SU-DHL-6 (cell line): ENCODE measurements around the gene WNT7B.

Experiments used
- H2AFZ ChIP-seq: fragments of 200-600 bp; sonication (generic); 2 replicates; pipeline ENCODE4 v1.6.1; 2014; ENCODE audit warnings: low read depth, mild to moderate bottlenecking, moderate library complexity, mixed read lengths, antibody characterized with exemption, low read length; ENCODE audit not compliant: severe bottlenecking
- H3F3A ChIP-seq: fragments of 200-600 bp; shearing (Covaris generic); 2 replicates; pipeline ENCODE4 v1.6.0; 2016; ENCODE audit warnings: antibody characterized with exemption, mild to moderate bottlenecking; ENCODE audit not compliant: insufficient read depth
- H3K27ac ChIP-seq: fragments of 200-600 bp; sonication (generic); 2 replicates; pipeline ENCODE4 v1.5.1; 2016; ENCODE audit warnings: low read depth, mild to moderate bottlenecking, low read length, moderate library complexity, mixed read lengths
- H3K27me3 ChIP-seq: fragments of 200-600 bp; sonication (generic), shearing (Covaris generic); 2 replicates; pipeline ENCODE4 v1.6.0; 2014; ENCODE audit warnings: mild to moderate bottlenecking, low read length
- H3K36me3 ChIP-seq: fragments of 200-600 bp; sonication (generic); 2 replicates; pipeline ENCODE4 v1.6.1; 2014; ENCODE audit warnings: mild to moderate bottlenecking, low read length, mixed read lengths
- H3K4me2 ChIP-seq: fragments of 300-600, 200-600 bp; shearing (Covaris generic), sonication (generic); 2 replicates; pipeline ENCODE4 v1.6.0; 2014; ENCODE audit warnings: low read length, low read depth, mild to moderate bottlenecking; ENCODE audit not compliant: poor library complexity, severe bottlenecking
- H3K4me3 ChIP-seq: fragments of 200-600 bp; sonication (generic); 2 replicates; pipeline ENCODE4 v1.5.1; 2014; ENCODE audit warnings: antibody characterized with exemption, low read length, mild to moderate bottlenecking, mixed read lengths; ENCODE audit not compliant: insufficient read depth, poor library complexity, severe bottlenecking
- H3K79me2 ChIP-seq: fragments of 200-600 bp; sonication (generic); 2 replicates; pipeline ENCODE4 v1.6.1; 2014; ENCODE audit warnings: mild to moderate bottlenecking, low read length, moderate library complexity; ENCODE audit not compliant: insufficient read depth
- H3K9ac ChIP-seq: fragments of 200-600 bp; sonication (generic); 2 replicates; pipeline ENCODE4 v1.7.0; 2014; ENCODE audit warnings: mild to moderate bottlenecking, low read length
- H3K9me2 ChIP-seq: fragments of 200-600 bp; sonication (generic); replicated peaks from 2 replicates; pipeline ENCODE4 v1.6.1; 2014; ENCODE audit warnings: low read length; ENCODE audit not compliant: insufficient read depth
- H3K9me3 ChIP-seq: fragments of 200-600 bp; sonication (generic); 2 replicates; pipeline ENCODE4 v1.6.1; 2014; ENCODE audit warnings: low read length, mixed read lengths; ENCODE audit not compliant: insufficient read depth
- H4K20me1 ChIP-seq: fragments of 200-600 bp; sonication (generic); 2 replicates; pipeline ENCODE4 v1.6.1; 2014; ENCODE audit warnings: low read depth, mild to moderate bottlenecking, antibody characterized with exemption, low read length, moderate library complexity, mixed read lengths
- CTCF ChIP-seq: fragments of 200-600 bp; sonication (generic); IDR thresholded peaks from one replicate; pipeline ENCODE4 v1.5.1; 2017; ENCODE audit warnings: antibody characterized with exemption, mild to moderate bottlenecking, low read length, moderate library complexity; ENCODE audit not compliant: insufficient read depth, poor library complexity, severe bottlenecking
- EZH2phosphoT487 ChIP-seq: fragments of 200-600 bp; sonication (generic), shearing (Covaris generic); conservative IDR thresholded peaks from 2 replicates; pipeline ENCODE4 v1.6.1; 2018; ENCODE audit warnings: mild to moderate bottlenecking, antibody characterized with exemption, low read length, moderate library complexity, mixed read lengths

The WNT7B gene

GRCh38 chr22:45892681-45893461 is 84.1 kb downstream of the WNT7B start:
- H3K9ac ChIP-seq: no peak overlapping the region
- H3K27ac ChIP-seq: no peak overlapping the region
- no peak overlapping the region for H3K4me3 ChIP-seq
- H3K79me2 ChIP-seq: no peaks in the 10 kb centered on the region
- no peak for TF ChIP-seq EZH2phosphoT487
- no peaks in the 10 kb centered on the region for H3K36me3 ChIP-seq
- H3K9me3 ChIP-seq: no peaks in the 10 kb centered on the region
- H3K27me3 ChIP-seq: no peaks in the 10 kb centered on the region
- H3F3A ChIP-seq: no peaks in the 10 kb centered on the region
- H4K20me1 ChIP-seq: no peaks in the 10 kb centered on the region
- H3K4me2 ChIP-seq: no peak overlapping the region
- H2AFZ ChIP-seq: no peak overlapping the region
- no peaks in the 10 kb centered on the region for H3K9me2 ChIP-seq

DNA sequence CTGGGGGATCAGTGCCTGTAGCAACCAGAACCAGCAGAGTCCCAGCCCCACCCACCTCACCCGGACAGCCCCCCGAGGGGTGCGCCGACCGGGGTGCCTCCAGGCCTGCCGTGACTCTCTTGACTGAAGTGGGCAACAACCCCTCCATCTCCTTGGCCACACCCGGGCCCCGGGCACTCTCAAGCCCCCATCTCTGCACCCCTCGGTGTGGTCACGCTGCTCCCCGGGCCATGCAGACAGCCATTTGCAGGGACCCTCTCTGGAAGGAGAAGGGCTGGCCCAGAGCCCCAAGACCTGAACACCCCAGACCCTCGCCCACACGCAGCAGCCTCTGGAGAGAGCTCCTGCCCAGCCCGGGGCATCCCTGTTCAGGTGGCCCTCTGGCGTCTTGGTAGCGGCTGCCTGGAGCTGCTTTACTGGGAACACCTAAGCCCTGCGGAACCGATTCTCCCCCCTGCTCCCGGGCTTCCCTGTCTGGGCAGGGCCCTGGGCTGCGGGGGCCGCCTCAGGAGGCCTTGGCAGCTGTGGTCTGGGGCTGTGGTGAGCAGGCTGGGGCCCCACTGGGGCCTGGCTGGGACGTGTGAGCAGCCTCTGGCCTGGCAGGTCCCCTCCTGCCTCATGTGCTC is 84.9 kb downstream of the WNT7B start:
- TF ChIP-seq CTCF: no peak
- no peak for TF ChIP-seq EZH2phosphoT487
- Histone ChIP-seq H3K9me3 (no peaks in the 10 kb centered on the region), H3K9me2 (no peaks in the 10 kb centered on the region), H3K36me3 (no peaks in the 10 kb centered on the region), H3K27me3 (no peaks in the 10 kb centered on the region), H3K9ac (no peak overlapping the region), H3K27ac (no peak overlapping the region), H2AFZ (no peak overlapping the region), H3F3A (no peaks in the 10 kb centered on the region), H3K79me2 (no peaks in the 10 kb centered on the region), H3K4me3 (no peak overlapping the region), H4K20me1 (no peaks in the 10 kb centered on the region), H3K4me2 (no peak overlapping the region)

GRCh38 chr22:45891471-45891995 is 85.4 kb downstream of the WNT7B start:
- Histone ChIP-seq H3F3A (no peaks in the 10 kb centered on the region), H3K9me3 (no peaks in the 10 kb centered on the region), H3K27ac (no peak overlapping the region), H2AFZ (no peak overlapping the region), H3K36me3 (no peaks in the 10 kb centered on the region), H3K9ac (no peak overlapping the region), H4K20me1 (no peaks in the 10 kb centered on the region), H3K9me2 (no peaks in the 10 kb centered on the region), H3K4me3 (no peak overlapping the region), H3K27me3 (no peaks in the 10 kb centered on the region), H3K79me2 (no peaks in the 10 kb centered on the region), H3K4me2 (no peak overlapping the region)
- no peak for TF ChIP-seq EZH2phosphoT487

DNA sequence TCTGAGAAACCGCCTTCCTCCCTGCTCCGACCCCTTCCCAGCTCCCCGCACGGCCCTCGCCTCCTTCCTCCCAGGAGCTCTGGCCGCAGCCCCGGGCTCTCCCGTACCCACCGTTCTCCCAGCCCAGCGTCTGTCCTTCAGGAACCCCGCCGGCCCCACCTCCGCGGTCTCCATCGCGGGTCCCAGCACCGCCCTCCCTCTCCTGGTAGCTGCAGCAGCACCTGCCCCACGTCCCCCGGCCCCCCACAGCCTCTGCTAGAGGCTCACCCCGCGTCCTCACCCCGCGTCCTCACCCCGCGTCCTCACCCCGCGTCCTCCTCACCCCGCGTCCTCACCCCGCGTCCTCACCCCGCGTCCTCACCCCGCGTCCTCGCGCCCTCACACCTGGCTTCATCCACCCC is 85.9 kb downstream of the WNT7B start:
- H3K9ac ChIP-seq: no peak overlapping the region
- TF ChIP-seq CTCF: no peak
- TF ChIP-seq EZH2phosphoT487: no peak
- no peaks in the 10 kb centered on the region for H3F3A ChIP-seq
- no peaks in the 10 kb centered on the region for H4K20me1 ChIP-seq
- H3K79me2 ChIP-seq: no peaks in the 10 kb centered on the region
- no peak overlapping the region for H3K4me3 ChIP-seq
- no peaks in the 10 kb centered on the region for H3K9me3 ChIP-seq
- H3K36me3 ChIP-seq: no peaks in the 10 kb centered on the region
- H3K27ac ChIP-seq: no peak overlapping the region
- no peaks in the 10 kb centered on the region for H3K9me2 ChIP-seq
- no peak overlapping the region for H3K4me2 ChIP-seq
- no peak overlapping the region for H2AFZ ChIP-seq
- no peaks in the 10 kb centered on the region for H3K27me3 ChIP-seq
